SK-N-MC (cell line): Measurements from ENCODE around the gene HSP90AB1.

Experiments
- EZH2 ChIP-seq: fragments of 200-600 bp; sonication (generic); IDR thresholded peaks from one replicate; pipeline ENCODE4 v1.6.1; 2017; ENCODE audit warnings: antibody characterized with exemption
- FOXP2 ChIP-seq: optimal IDR thresholded peaks from 2 replicates; pipeline ENCODE3; 2011; ENCODE audit warnings: mild to moderate bottlenecking, moderate library complexity; ENCODE audit not compliant: insufficient read depth; ENCODE audit errors: extremely low read length, control extremely low read depth
- POLR2AphosphoS5 ChIP-seq: IDR thresholded peaks from 2 replicates; pipeline ENCODE4 v1.6.1; 2012; ENCODE audit warnings: mild to moderate bottlenecking, low read depth, low read length, borderline replicate concordance

DNA sequence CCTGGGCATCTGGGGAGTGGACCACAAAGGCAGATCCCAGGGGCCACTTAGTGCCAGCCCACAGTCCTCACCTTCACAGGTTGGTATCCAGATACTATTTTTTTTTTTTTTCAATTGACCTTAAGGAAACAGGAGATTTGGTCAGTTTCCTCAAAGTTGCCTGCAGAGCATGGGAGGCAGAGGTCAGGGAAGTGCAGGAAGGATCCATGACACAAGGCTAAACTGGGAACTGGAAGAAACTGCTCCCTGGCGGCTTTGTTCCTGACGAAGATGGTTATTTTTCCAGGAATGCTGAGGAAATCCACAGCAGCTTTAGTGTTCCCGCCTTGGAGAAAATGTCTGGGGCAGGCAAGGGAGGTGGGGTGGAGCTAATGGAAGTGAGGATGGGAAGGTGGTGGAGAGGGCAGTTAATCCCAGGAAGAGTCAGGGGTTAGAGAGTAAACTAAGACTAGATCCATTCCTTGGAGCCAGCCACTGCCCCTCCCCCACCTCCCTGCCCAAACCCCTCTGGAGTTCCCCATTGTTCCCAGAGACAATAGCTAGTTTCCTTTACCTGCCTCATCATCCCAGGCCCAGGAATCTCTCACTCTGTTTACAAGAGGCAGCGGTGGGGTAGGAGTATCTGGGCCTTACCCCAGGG is 44.4 kb upstream of the HSP90AB1 start:
- TF ChIP-seq EZH2 (no peak), POLR2AphosphoS5 (no peak), FOXP2 (no peak)
